Measurements from ENCODE around the gene CER1. TPM values are rescaled to one million over a fixed set of nuclear protein-coding genes. Genes with fewer than 3 reads are reported as not detected.
A peak's percentile ranks its signal among the peaks of the same experiment; 100 is the strongest.

The CER1 gene, protein sequence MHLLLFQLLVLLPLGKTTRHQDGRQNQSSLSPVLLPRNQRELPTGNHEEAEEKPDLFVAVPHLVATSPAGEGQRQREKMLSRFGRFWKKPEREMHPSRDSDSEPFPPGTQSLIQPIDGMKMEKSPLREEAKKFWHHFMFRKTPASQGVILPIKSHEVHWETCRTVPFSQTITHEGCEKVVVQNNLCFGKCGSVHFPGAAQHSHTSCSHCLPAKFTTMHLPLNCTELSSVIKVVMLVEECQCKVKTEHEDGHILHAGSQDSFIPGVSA
- total RNA-seq (ENCODE audit: low replicate concordance) = 0.38 and 0.99 TPM in 2 replicates
- long read RNA-seq, partial matches to known transcripts = 0 of 3 reads
- long read RNA-seq, other reads (novel, unspliced or antisense) = 0 of 3 reads

DNA sequence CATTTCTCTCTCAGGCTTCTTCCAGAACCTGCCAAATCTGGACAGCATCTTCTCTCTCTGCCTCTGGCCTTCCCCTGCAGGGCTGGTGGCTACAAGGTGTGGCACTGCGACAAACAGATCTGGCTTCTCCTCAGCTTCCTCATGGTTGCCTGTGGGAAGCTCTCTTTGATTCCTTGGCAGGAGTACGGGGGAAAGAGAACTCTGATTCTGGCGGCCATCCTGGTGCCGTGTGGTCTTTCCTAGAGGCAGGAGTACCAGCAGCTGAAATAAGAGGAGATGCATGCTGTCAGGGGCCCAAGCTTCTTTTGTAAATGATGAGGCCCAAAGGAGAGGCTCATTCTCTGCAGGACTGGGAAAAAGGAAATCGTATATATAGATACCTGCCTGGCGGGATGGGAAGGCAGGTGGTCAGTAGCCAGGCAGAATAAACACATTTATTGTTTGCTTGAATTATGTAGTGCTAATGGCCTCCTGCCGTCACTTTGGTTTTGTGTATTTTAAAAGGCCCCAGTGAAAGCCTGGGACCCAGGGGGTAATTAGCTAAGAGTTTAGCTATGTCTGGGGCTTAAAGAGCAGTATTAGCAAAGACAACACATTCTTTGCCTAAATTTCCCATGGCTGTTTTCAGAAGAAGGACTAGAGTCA, at the start of gene CER1:
Gene CER1, minus strand, starts transcription at position 343 of the 645 bp plus-strand sequence. Its CDS starts 61 bp downstream, at position 282.
- H3K27me3 Mint-ChIP-seq = peaks cover 32% of the 10 kb centered on the region

DNA sequence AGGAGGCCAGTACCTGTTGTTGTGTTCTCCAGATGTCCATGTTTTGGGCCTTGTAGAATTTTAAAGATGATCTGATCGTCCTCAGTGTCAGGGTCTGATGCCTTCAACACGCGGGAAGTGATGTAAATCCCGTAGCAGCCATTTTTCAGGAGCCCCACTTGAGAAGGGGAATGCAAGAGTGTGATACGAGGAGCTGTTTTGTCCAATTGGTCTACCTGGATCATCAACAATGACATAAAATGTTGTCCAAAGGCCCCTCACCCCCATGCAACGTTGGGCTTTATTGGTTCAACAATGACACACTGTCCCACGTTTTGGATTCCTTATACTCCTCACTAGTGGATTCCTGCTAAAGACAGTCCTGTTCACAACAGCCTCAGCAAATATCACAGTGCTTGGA, 48.1 kb upstream of the CER1 start:
- H3K36me3 Mint-ChIP-seq = no peaks in the 10 kb centered on the region
- no peak overlapping the region for H3K27ac Mint-ChIP-seq
- no peaks in the 10 kb centered on the region for H3K9me3 Mint-ChIP-seq
- DNase-seq (ENCODE audit: extremely low spot score, unreplicated experiment) = no peak
- no peak overlapping the region for H3K4me3 Mint-ChIP-seq
- peaks cover 6% of the 10 kb centered on the region for H3K4me1 Mint-ChIP-seq (ENCODE audit: unreplicated experiment)
- H3K27me3 Mint-ChIP-seq = no peaks in the 10 kb centered on the region
- TF ChIP-seq, protein P1, sequence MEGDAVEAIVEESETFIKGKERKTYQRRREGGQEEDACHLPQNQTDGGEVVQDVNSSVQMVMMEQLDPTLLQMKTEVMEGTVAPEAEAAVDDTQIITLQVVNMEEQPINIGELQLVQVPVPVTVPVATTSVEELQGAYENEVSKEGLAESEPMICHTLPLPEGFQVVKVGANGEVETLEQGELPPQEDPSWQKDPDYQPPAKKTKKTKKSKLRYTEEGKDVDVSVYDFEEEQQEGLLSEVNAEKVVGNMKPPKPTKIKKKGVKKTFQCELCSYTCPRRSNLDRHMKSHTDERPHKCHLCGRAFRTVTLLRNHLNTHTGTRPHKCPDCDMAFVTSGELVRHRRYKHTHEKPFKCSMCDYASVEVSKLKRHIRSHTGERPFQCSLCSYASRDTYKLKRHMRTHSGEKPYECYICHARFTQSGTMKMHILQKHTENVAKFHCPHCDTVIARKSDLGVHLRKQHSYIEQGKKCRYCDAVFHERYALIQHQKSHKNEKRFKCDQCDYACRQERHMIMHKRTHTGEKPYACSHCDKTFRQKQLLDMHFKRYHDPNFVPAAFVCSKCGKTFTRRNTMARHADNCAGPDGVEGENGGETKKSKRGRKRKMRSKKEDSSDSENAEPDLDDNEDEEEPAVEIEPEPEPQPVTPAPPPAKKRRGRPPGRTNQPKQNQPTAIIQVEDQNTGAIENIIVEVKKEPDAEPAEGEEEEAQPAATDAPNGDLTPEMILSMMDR (conservative IDR thresholded peaks at IDR 0.05) = no peak

More for the DNA sequence above, at the start of gene CER1:
- no peak for DNase-seq (ENCODE audit: extremely low spot score, unreplicated experiment)
- H3K4me1 Mint-ChIP-seq (ENCODE audit: unreplicated experiment) = peaks cover 7% of the 10 kb centered on the region
- TF ChIP-seq, protein P1 (conservative IDR thresholded peaks at IDR 0.05) = no peak
- no peak within 1 kb of the TSS for H3K4me3 Mint-ChIP-seq
- no peaks in the 10 kb centered on the region for H3K9me3 Mint-ChIP-seq
- H3K36me3 Mint-ChIP-seq = no peaks in the 10 kb centered on the region
- H3K27ac Mint-ChIP-seq = no peak within 1 kb of the TSS

DNA sequence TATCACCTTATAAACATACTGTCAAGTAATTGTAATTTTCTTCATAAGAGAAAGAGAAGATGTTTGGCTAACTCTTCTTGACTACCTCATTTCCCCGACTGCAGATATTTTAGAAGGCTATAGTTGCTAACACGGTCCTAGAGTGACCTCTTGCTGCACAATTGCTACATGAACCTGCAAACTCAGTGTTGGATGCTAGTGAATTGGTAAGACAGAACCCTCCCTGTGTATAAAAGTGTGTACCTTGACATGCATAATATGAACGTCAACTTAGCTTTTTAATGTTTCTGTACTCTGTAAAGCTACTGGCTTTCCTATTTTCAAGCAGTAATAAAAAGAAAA, 46.7 kb upstream of the CER1 start:
- no peak overlapping the region for H3K4me3 Mint-ChIP-seq
- peaks cover 2% of the 10 kb centered on the region for H3K36me3 Mint-ChIP-seq
- H3K4me1 Mint-ChIP-seq (ENCODE audit: unreplicated experiment) = peaks cover 6% of the 10 kb centered on the region
- no peaks in the 10 kb centered on the region for H3K27me3 Mint-ChIP-seq
- TF ChIP-seq, protein P1 (conservative IDR thresholded peaks at IDR 0.05) = no peak
- DNase-seq (ENCODE audit: extremely low spot score, unreplicated experiment) = no peak
- peaks cover under 1% of the 10 kb centered on the region for H3K9me3 Mint-ChIP-seq
- H3K27ac Mint-ChIP-seq = no peak overlapping the region

DNA sequence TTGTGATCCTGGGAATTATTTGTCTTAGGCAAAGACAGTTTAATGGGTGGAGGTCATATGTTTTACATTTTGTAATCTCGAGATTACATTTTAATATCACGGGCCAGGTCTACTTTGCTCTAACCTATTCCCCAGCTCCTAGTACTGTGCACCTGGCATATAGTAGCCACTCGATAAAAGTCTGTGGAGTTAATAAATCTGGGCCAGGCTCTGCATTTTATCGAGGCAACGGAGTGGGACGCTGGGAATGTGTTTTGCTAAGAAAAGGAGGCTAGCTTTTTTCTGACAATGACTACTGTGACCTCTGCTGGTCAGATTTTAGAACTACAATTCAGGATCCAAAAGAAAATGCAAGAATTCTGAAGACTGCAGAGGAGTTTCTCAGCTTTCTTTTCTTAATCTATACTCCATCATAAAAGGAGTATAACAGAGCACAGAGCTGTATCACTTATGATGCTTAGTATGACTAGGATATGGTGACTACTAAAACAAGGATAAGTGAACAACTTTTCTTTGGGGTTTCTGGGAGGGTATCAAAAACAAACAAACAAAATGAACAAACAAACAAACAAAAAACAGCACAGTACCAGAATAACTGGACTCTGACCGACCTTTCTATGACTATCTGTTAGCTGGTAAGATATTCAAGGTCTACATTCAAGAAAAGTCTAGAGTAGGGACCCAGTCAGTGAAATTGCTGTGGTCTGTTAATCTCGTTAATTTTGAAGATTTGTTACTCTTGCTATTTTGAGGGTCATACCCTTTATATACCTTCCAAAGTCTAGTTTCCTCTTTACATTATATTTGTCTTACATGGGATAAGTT, 46.1 kb upstream of the CER1 start:
- peaks cover 6% of the 10 kb centered on the region for H3K4me1 Mint-ChIP-seq (ENCODE audit: unreplicated experiment)

DNA sequence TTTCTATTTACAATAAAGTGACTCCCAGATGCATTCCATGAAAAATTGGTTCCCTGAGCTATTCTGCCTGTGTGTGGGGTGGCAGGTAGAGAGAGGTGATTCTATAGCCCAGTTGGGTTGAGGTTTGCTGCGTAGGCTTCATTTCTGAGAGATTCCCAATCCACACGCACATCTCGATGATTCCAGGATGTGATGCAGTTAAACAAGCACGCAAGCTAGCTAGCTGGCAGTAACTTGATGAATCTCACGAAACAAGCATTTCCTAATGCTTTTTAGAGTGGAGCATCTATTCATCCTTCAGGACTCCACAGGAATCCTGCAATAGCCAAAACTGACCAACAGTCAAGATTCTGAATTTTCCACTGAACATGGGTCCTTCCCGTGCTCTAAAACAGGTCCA, 43.8 kb upstream of the CER1 start:
- Mint-ChIP-seq H3K27me3 (no peaks in the 10 kb centered on the region), H3K36me3 (peaks cover 6% of the 10 kb centered on the region), H3K4me1 (ENCODE audit: unreplicated experiment) (peaks cover 6% of the 10 kb centered on the region), H3K9me3 (peaks cover 4% of the 10 kb centered on the region), H3K4me3 (no peak overlapping the region), H3K27ac (no peak overlapping the region)
- TF ChIP-seq, protein P1 (conservative IDR thresholded peaks at IDR 0.05) = no peak
- DNase-seq (ENCODE audit: extremely low spot score, unreplicated experiment) = no peak

More for the DNA sequence above, 46.1 kb upstream of the CER1 start:
- H3K27me3 Mint-ChIP-seq = no peaks in the 10 kb centered on the region
- H3K9me3 Mint-ChIP-seq = peaks cover 4% of the 10 kb centered on the region
- DNase-seq (ENCODE audit: extremely low spot score, unreplicated experiment) = no peak
- no peak overlapping the region for H3K4me3 Mint-ChIP-seq
- peaks cover 6% of the 10 kb centered on the region for H3K36me3 Mint-ChIP-seq
- TF ChIP-seq, protein P1 (conservative IDR thresholded peaks at IDR 0.05) = peak; percentile 84
- no peak overlapping the region for H3K27ac Mint-ChIP-seq

Data from type B pancreatic cell (in vitro differentiated cells).